GM19240 (cell line): ENCODE data around the gene SIKE1.
"Not testable (repeated sequence)": the region's sequence is repeated elsewhere in the genome, so short reads cannot be mapped to it uniquely, and the experiment has no call there.

ENCODE experiments used
- DNase-seq: peaks from one replicate; pipeline ENCODE4 v3.0.0; 2011; ENCODE audit warnings: low spot score; ENCODE audit not compliant: insufficient read length

Gene SIKE1

GRCh38 chr1:114780344-114781226 lies at the start of gene SIKE1:
Gene SIKE1, minus strand, starts transcription at chr1:114780685. Its CDS starts 78 bp downstream, at chr1:114780607.
- peak; percentile 73 for DNase-seq

- DNase-seq, result not testable (repeated sequence)
Measured at GRCh38 chr1:114830075-114830474, 49.6 kb upstream of the SIKE1 start.

- no peak for DNase-seq
Measured at GRCh38 chr1:114828251-114828650, 47.8 kb upstream of the SIKE1 start.

- DNase-seq, result no peak
Measured at GRCh38 chr1:114821978-114822377, 41.5 kb upstream of the SIKE1 start.

- DNase-seq, result no peak
Measured at GRCh38 chr1:114820392-114820791, 39.9 kb upstream of the SIKE1 start.

GRCh38 chr1:114819869-114820268 lies 39.4 kb upstream of the SIKE1 start:
- no peak for DNase-seq

- not testable (repeated sequence) for DNase-seq
Measured at GRCh38 chr1:114804449-114804848, 24.0 kb upstream of the SIKE1 start.

- no peak for DNase-seq
Measured at GRCh38 chr1:114803001-114803400, 22.5 kb upstream of the SIKE1 start.

- DNase-seq, result no peak
Measured at GRCh38 chr1:114794038-114794437, 13.6 kb upstream of the SIKE1 start.

- DNase-seq, result not testable (repeated sequence)
Measured at GRCh38 chr1:114790581-114790980, 10.1 kb upstream of the SIKE1 start.

- not testable (repeated sequence) for DNase-seq
Measured at GRCh38 chr1:114786440-114786839, 6.0 kb upstream of the SIKE1 start.

- no peak for DNase-seq
Measured at GRCh38 chr1:114782476-114782875, 2.0 kb upstream of the SIKE1 start.

GRCh38 chr1:114779722-114780121 lies 763 bp downstream of the SIKE1 start:
- DNase-seq, result no peak

- not testable (repeated sequence) for DNase-seq
Measured at GRCh38 chr1:114776726-114777125, 3.8 kb downstream of the SIKE1 start.

GRCh38 chr1:114771992-114772391 lies 8.5 kb downstream of the SIKE1 start:
- DNase-seq, result no peak

- no peak for DNase-seq
Measured at GRCh38 chr1:114770989-114771388, 9.5 kb downstream of the SIKE1 start.

GRCh38 chr1:114764689-114765088 lies 15.8 kb downstream of the SIKE1 start:
- no peak for DNase-seq

GRCh38 chr1:114758256-114758832 lies 22.1 kb downstream of the SIKE1 start:
- no peak for DNase-seq

GRCh38 chr1:114757455-114758255 lies 22.8 kb downstream of the SIKE1 start, which contains the start of gene CSDE1:
Gene CSDE1, minus strand, starts transcription at chr1:114757984. Its CDS starts 18,094 bp downstream, at chr1:114739890.
- peak; percentile 67 for DNase-seq

- DNase-seq, result no peak
Measured at GRCh38 chr1:114756949-114757454, 23.5 kb downstream of the SIKE1 start.
